ENCODE data around the gene S1PR2. TPM values are rescaled to one million over a fixed set of nuclear protein-coding genes. Genes with fewer than 3 reads are reported as not detected.
"Not testable (repeated sequence)": the region's sequence is repeated elsewhere in the genome, so short reads cannot be mapped to it uniquely, and the experiment has no call there.

Gene S1PR2
- total RNA-seq, 2 donors from 2014 or later: 11.5 to 11.6 TPM

GRCh38 chr19:10243606-10244005 is 12.5 kb upstream of the S1PR2 start:
- no peaks in the 10 kb centered on the region for H3K27me3 Mint-ChIP-seq (ENCODE audit: low read depth)
- no peaks in the 10 kb centered on the region for H3K9me3 Mint-ChIP-seq
- no peak for ATAC-seq (replicated peaks in 1 of 2)
- H3K4me3 Mint-ChIP-seq: no peak overlapping the region
- no peak overlapping the region for H3K27ac Mint-ChIP-seq
- H3K4me1 Mint-ChIP-seq (ENCODE audit: low read depth): peaks cover 11% of the 10 kb centered on the region
- no peak for DNase-seq
- no peaks in the 10 kb centered on the region for H3K36me3 Mint-ChIP-seq (ENCODE audit: insufficient read depth in 2 of 2)

GRCh38 chr19:10241826-10242449 is 10.8 kb upstream of the S1PR2 start:
- not testable (repeated sequence) for H3K4me3 Mint-ChIP-seq; ATAC-seq (replicated peaks in 1 of 2); H3K27ac Mint-ChIP-seq; H3K9me3 Mint-ChIP-seq; H3K36me3 Mint-ChIP-seq (ENCODE audit: insufficient read depth in 2 of 2); H3K27me3 Mint-ChIP-seq (ENCODE audit: low read depth); DNase-seq
- peaks cover 20% of the 10 kb centered on the region for H3K4me1 Mint-ChIP-seq (ENCODE audit: low read depth)

- H3K27me3 Mint-ChIP-seq (ENCODE audit: low read depth): no peaks in the 10 kb centered on the region
- H3K4me3 Mint-ChIP-seq: peak overlapping the region; percentile 29 to 47
- H3K36me3 Mint-ChIP-seq (ENCODE audit: insufficient read depth in 2 of 2): peaks cover 0 to 2% of the 10 kb centered on the region in 2 donors
- no peaks in the 10 kb centered on the region for H3K9me3 Mint-ChIP-seq
- H3K27ac Mint-ChIP-seq: peak overlapping the region; percentile 19
- DNase-seq: no peak
- ATAC-seq (replicated peaks in 1 of 2): no peak
- peaks cover 33% of the 10 kb centered on the region for H3K4me1 Mint-ChIP-seq (ENCODE audit: low read depth)
Measured at GRCh38 chr19:10238172-10238783, 7.1 kb upstream of the S1PR2 start.

GRCh38 chr19:10237702-10238101 is 6.6 kb upstream of the S1PR2 start:
- H3K27ac Mint-ChIP-seq: no peak overlapping the region
- DNase-seq (no peak), ATAC-seq (replicated peaks in 1 of 2) (no peak)
- H3K4me1 Mint-ChIP-seq (ENCODE audit: low read depth): peaks cover 33% of the 10 kb centered on the region
- H3K4me3 Mint-ChIP-seq: peak overlapping the region; percentile 29 to 47
- H3K27me3 Mint-ChIP-seq (ENCODE audit: low read depth): no peaks in the 10 kb centered on the region
- no peaks in the 10 kb centered on the region for H3K9me3 Mint-ChIP-seq
- H3K36me3 Mint-ChIP-seq (ENCODE audit: insufficient read depth in 2 of 2): peaks cover 0 to 2% of the 10 kb centered on the region in 2 donors

- not testable (repeated sequence) for H3K27me3 Mint-ChIP-seq (ENCODE audit: low read depth); ATAC-seq (replicated peaks in 1 of 2); H3K9me3 Mint-ChIP-seq; DNase-seq; H3K36me3 Mint-ChIP-seq (ENCODE audit: insufficient read depth in 2 of 2)
- Mint-ChIP-seq H3K4me3 (peak overlapping the region; percentile 98 to 100), H3K27ac (peak overlapping the region; percentile 99), H3K4me1 (ENCODE audit: low read depth) (peaks cover 37% of the 10 kb centered on the region)
Measured at GRCh38 chr19:10235409-10235808, 4.3 kb upstream of the S1PR2 start.

- no peak overlapping the region for H3K27ac Mint-ChIP-seq
- H3K27me3 Mint-ChIP-seq (ENCODE audit: low read depth): no peaks in the 10 kb centered on the region
- no peak for ATAC-seq (replicated peaks in 1 of 2)
- H3K36me3 Mint-ChIP-seq (ENCODE audit: insufficient read depth in 2 of 2): peaks cover 0 to 2% of the 10 kb centered on the region in 2 donors
- no peaks in the 10 kb centered on the region for H3K9me3 Mint-ChIP-seq
- peak overlapping the region in 1 of 2 donors; percentile 100 for H3K4me3 Mint-ChIP-seq
- H3K4me1 Mint-ChIP-seq (ENCODE audit: low read depth): peaks cover 37% of the 10 kb centered on the region
- no peak for DNase-seq
Measured at GRCh38 chr19:10235003-10235402, 3.9 kb upstream of the S1PR2 start.

- DNase-seq (no peak), ATAC-seq (replicated peaks in 1 of 2) (no peak)
- no peak overlapping the region for H3K27ac Mint-ChIP-seq
- H3K4me3 Mint-ChIP-seq: no peak overlapping the region
- peaks cover 0 to 2% of the 10 kb centered on the region in 2 donors for H3K36me3 Mint-ChIP-seq (ENCODE audit: insufficient read depth in 2 of 2)
- H3K4me1 Mint-ChIP-seq (ENCODE audit: low read depth): peaks cover 39% of the 10 kb centered on the region
- no peaks in the 10 kb centered on the region for H3K9me3 Mint-ChIP-seq
- no peaks in the 10 kb centered on the region for H3K27me3 Mint-ChIP-seq (ENCODE audit: low read depth)
Measured at GRCh38 chr19:10233946-10234345, 2.8 kb upstream of the S1PR2 start.

- Mint-ChIP-seq H3K9me3 (no peaks in the 10 kb centered on the region), H3K36me3 (ENCODE audit: insufficient read depth in 2 of 2) (peaks cover 0 to 2% of the 10 kb centered on the region in 2 donors), H3K4me3 (peak overlapping the region; percentile 93), H3K27ac (no peak overlapping the region), H3K4me1 (ENCODE audit: low read depth) (peaks cover 31% of the 10 kb centered on the region), H3K27me3 (ENCODE audit: low read depth) (no peaks in the 10 kb centered on the region)
- DNase-seq (no peak), ATAC-seq (replicated peaks in 1 of 2) (no peak)
Measured at GRCh38 chr19:10231612-10232228, 589 bp upstream of the S1PR2 start.

- H3K9me3 Mint-ChIP-seq: no peaks in the 10 kb centered on the region
- H3K4me3 Mint-ChIP-seq: peak overlapping the region; percentile 93
- DNase-seq: peak; percentile 68 to 69
- H3K4me1 Mint-ChIP-seq (ENCODE audit: low read depth): peaks cover 21% of the 10 kb centered on the region
- no peaks in the 10 kb centered on the region for H3K36me3 Mint-ChIP-seq (ENCODE audit: insufficient read depth in 2 of 2)
- H3K27ac Mint-ChIP-seq: peak overlapping the region; percentile 42
- H3K27me3 Mint-ChIP-seq (ENCODE audit: low read depth): no peaks in the 10 kb centered on the region
- peak; percentile 71 to 73 for ATAC-seq (replicated peaks in 1 of 2)
Measured at GRCh38 chr19:10230173-10230860, 814 bp downstream of the S1PR2 start.

- H3K36me3 Mint-ChIP-seq (ENCODE audit: insufficient read depth in 2 of 2): no peaks in the 10 kb centered on the region
- H3K4me1 Mint-ChIP-seq (ENCODE audit: low read depth): peaks cover 21% of the 10 kb centered on the region
- no peaks in the 10 kb centered on the region for H3K9me3 Mint-ChIP-seq
- peak overlapping the region; percentile 40 to 76 for H3K4me3 Mint-ChIP-seq
- peak; percentile 40 to 47 for DNase-seq
- ATAC-seq (replicated peaks in 1 of 2): no peak
- no peaks in the 10 kb centered on the region for H3K27me3 Mint-ChIP-seq (ENCODE audit: low read depth)
- peak overlapping the region; percentile 73 for H3K27ac Mint-ChIP-seq
Measured at GRCh38 chr19:10228920-10229319, 2.2 kb downstream of the S1PR2 start.

- H3K27ac Mint-ChIP-seq: no peak overlapping the region
- H3K4me3 Mint-ChIP-seq: no peak overlapping the region
- H3K36me3 Mint-ChIP-seq (ENCODE audit: insufficient read depth in 2 of 2): no peaks in the 10 kb centered on the region
- no peaks in the 10 kb centered on the region for H3K27me3 Mint-ChIP-seq (ENCODE audit: low read depth)
- ATAC-seq (replicated peaks in 1 of 2) (no peak), DNase-seq (no peak)
- peaks cover 21% of the 10 kb centered on the region for H3K4me1 Mint-ChIP-seq (ENCODE audit: low read depth)
- H3K9me3 Mint-ChIP-seq: no peaks in the 10 kb centered on the region
Measured at GRCh38 chr19:10228393-10228792, 2.7 kb downstream of the S1PR2 start.

GRCh38 chr19:10227026-10227971 is 3.8 kb downstream of the S1PR2 start:
- no peak overlapping the region for H3K27ac Mint-ChIP-seq
- no peaks in the 10 kb centered on the region for H3K9me3 Mint-ChIP-seq
- H3K27me3 Mint-ChIP-seq (ENCODE audit: low read depth): no peaks in the 10 kb centered on the region
- no peak for DNase-seq
- H3K36me3 Mint-ChIP-seq (ENCODE audit: insufficient read depth in 2 of 2): peaks cover 0 to 3% of the 10 kb centered on the region in 2 donors
- no peak overlapping the region for H3K4me3 Mint-ChIP-seq
- no peak for ATAC-seq (replicated peaks in 1 of 2)
- peaks cover 21% of the 10 kb centered on the region for H3K4me1 Mint-ChIP-seq (ENCODE audit: low read depth)

All from activated T-cell treated with anti-CD3 and anti-CD28 coated beads, Interleukin-2, amount 50 U/mL, for 72 hours (primary cell).